GM12872 (cell line): ENCODE results near the gene ABCA4.

ENCODE experiments used
- CTCF ChIP-seq: IDR thresholded peaks from 3 replicates; pipeline ENCODE4 v1.5.1; 2011; ENCODE audit warnings: low read depth, mild to moderate bottlenecking, low read length, moderate library complexity; ENCODE audit not compliant: insufficient read depth

The ABCA4 gene

GRCh38 chr1:94084085-94084484 lies 36.9 kb downstream of the ABCA4 start:
- no peak for TF ChIP-seq CTCF

DNA sequence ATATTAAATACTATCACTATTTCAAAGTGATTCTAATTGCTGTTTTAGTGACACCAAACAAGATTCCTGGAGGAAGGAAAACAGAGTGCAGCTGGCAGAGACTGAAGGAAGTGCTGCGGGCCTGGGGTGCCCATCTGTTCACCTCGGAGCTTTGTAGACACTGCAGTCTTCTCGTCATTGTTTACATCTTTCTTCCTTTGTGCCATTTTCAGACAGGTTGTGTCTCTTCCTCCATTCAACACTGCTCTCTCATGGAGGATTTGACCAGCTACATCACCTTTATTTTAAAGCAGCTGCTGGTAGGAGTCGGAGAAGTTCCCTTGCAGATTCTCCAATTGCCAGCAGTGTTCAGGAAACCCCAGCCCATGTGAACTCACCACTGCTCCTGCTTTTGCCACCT lies 37.3 kb downstream of the ABCA4 start:
- no peak for TF ChIP-seq CTCF

GRCh38 chr1:94081566-94082344 lies 39.2 kb downstream of the ABCA4 start:
- TF ChIP-seq CTCF: no peak

- TF ChIP-seq CTCF: no peak
These were observed 41.0 kb downstream of the ABCA4 start for GRCh38 chr1:94079989-94080388.

DNA sequence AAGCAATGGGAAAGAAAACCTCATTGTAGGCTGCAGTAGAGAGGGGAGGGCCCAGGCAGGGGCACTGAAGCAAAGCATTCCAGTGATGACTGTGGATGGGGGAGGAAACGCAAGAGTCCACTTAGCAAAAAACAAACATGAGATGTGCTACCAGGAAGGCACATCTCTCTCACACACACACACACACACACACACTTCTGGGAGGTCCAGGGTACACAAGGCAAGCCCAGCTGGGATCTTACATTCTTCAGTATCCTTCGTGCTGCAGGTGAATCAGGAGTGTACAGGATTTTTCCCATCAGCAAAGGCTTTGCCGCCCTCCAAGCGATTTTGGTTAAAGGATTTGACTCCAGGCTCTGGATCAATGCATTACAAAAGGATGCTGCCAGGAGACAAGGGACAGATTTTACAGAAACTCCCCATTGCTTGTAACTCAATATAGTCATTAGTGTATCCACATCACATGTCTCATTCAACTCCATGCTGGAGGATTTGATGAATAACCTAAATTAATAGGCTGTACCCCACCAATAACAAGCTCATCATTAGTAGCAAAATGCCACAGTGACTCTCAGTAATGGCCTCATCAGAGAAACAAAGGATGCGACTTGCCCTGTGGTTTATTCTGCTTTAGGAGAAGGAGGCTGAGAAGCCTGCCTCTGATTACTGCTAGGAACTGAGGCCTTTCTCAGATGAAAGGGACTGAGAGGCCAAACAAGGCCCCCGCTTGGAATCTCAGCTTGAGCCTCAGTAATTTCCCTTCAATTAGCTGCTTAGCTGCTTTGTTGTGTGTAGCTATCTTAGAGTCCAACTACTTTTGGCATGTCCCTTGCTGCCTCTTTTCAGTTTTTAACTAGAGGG lies 41.6 kb downstream of the ABCA4 start:
- no peak for TF ChIP-seq CTCF

DNA sequence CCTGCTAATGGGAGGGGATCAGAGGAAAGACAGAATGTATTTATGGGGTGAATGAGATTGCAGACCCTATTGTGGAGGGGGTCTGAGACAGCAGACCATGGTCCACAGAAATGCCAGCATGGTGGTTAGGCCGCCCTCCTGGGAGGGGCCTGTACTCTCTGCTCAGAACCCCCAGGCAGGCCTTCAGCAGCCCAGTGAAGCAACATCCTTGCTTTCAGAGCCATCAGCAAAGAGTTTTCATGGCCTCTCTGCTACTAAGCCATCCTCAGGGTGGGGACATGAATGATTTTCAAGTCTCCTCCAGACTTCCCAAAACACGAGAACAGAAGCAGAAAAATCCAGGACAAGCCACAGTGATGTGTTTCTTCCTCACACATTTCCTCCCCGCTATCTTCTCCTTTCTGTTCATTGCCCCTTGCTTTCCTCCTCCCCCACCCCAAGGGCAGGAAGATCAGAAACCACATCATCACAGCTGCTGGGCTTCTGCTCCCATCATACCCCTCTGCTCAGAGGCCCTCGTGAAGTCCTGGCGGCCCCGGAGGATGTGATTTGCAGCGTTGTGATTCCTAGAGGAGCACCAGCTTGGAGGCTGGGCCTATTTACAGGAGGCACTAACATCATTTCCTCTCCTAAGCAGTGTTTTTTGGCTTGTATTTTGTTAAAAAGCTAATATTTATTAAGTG lies 48.0 kb downstream of the ABCA4 start:
- TF ChIP-seq CTCF: no peak

DNA sequence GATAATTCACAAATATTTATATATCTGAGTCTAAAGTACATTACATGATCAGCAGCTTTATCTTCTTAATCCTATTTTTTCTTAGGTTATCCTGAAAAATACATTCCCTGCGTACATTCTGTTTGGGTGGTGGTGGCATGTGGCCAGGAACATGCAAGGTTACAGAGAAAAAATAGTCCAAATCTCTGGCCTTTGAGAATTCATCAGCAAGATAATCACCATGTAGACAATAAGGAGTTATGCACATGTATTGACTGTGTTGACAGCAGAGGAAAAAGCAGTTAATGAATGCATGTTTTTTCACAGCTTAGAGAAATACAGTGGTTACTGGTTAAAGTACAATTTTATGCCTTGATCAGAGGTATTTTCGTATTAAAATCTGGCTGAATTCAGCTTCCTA lies 49.0 kb downstream of the ABCA4 start:
- TF ChIP-seq CTCF: no peak
